Measurements from ENCODE around the gene DUOX2. TPM values are rescaled to one million over a fixed set of nuclear protein-coding genes. Genes with fewer than 3 reads are reported as not detected.

The DUOX2 gene
- total RNA-seq (0.05 TPM), polyA plus RNA-seq (0.37 TPM)
- long read RNA-seq, donor 1 = 0 reads
- long read RNA-seq, donor 2 = 0 reads
- long read RNA-seq, donor 3 = 0 reads
- long read RNA-seq, donor 4 = 0 reads
- long read RNA-seq, donor 5 = 0 reads
- long read RNA-seq, donor 6 = 0 reads
- long read RNA-seq, donor 7 = 0 reads
- long read RNA-seq, donor 8 = 0 reads
- long read RNA-seq, donor 9 = 0 reads
- long read RNA-seq, donor 10 = 0 reads

- 3% methylated on average over 42 of the region's 42 CpGs for WGBS
- DNase-seq (ENCODE audit: low read depth in 6 of 9, low spot score in 9 of 9) = no peak
- peaks cover 0 to 5% of the 10 kb centered on the region in 2 donors for H3K4me1 ChIP-seq (ENCODE audit: control insufficient read depth in 2 of 2, insufficient read depth in 2 of 2, low read length in 2 of 2)
- H3K27ac ChIP-seq (ENCODE audit: low read depth in 1 of 2, low read length in 1 of 2) = no peak within 1 kb of the TSS
- H3K36me3 ChIP-seq (ENCODE audit: control insufficient read depth in 2 of 2, insufficient read depth in 2 of 2, low read length in 1 of 2) = no peaks in the 10 kb centered on the region
- H3K27me3 ChIP-seq (ENCODE audit: control insufficient read depth in 2 of 2, insufficient read depth in 1 of 2, low read length in 1 of 2) = peaks cover 78 to 94% of the 10 kb centered on the region in 2 donors
- H3K4me3 ChIP-seq (ENCODE audit: low read length in 2 of 2) = no peak within 1 kb of the TSS
- peaks cover 0 to 5% of the 10 kb centered on the region in 2 donors for H3K9me3 ChIP-seq (ENCODE audit: control insufficient read depth in 2 of 2, insufficient read depth in 1 of 2, low read length in 1 of 2)
These were observed at the start of gene DUOX2, which contains the start of gene DUOXA2 for GRCh38 chr15:45114076-45114750. Gene DUOX2 (minus strand): TSS chr15:45114172. CDS start chr15:45113411, 761 bp downstream. Gene DUOXA2 (plus strand): TSS chr15:45114326. CDS start chr15:45114606, 280 bp downstream.

GRCh38 chr15:45163508-45163856 is 49.5 kb upstream of the DUOX2 start:
- WGBS = 91% methylated on average over 9 of the region's 9 CpGs
- DNase-seq (ENCODE audit: low read depth in 6 of 9, low spot score in 9 of 9) = no peak
- Histone ChIP-seq H3K27ac (ENCODE audit: low read depth in 1 of 2, low read length in 1 of 2) (no peak overlapping the region), H3K27me3 (ENCODE audit: control insufficient read depth in 2 of 2, insufficient read depth in 1 of 2, low read length in 1 of 2) (no peaks in the 10 kb centered on the region), H3K9me3 (ENCODE audit: control insufficient read depth in 2 of 2, insufficient read depth in 1 of 2, low read length in 1 of 2) (no peaks in the 10 kb centered on the region), H3K36me3 (ENCODE audit: control insufficient read depth in 2 of 2, insufficient read depth in 2 of 2, low read length in 1 of 2) (no peaks in the 10 kb centered on the region), H3K4me1 (ENCODE audit: control insufficient read depth in 2 of 2, insufficient read depth in 2 of 2, low read length in 2 of 2) (peaks cover 10 to 11% of the 10 kb centered on the region in 2 donors), H3K4me3 (ENCODE audit: low read length in 2 of 2) (no peak overlapping the region)

- Histone ChIP-seq H3K36me3 (ENCODE audit: control insufficient read depth in 2 of 2, insufficient read depth in 2 of 2, low read length in 1 of 2) (no peaks in the 10 kb centered on the region), H3K9me3 (ENCODE audit: control insufficient read depth in 2 of 2, insufficient read depth in 1 of 2, low read length in 1 of 2) (no peaks in the 10 kb centered on the region), H3K27me3 (ENCODE audit: control insufficient read depth in 2 of 2, insufficient read depth in 1 of 2, low read length in 1 of 2) (no peaks in the 10 kb centered on the region), H3K27ac (ENCODE audit: low read depth in 1 of 2, low read length in 1 of 2) (no peak overlapping the region), H3K4me3 (ENCODE audit: low read length in 2 of 2) (no peak overlapping the region), H3K4me1 (ENCODE audit: control insufficient read depth in 2 of 2, insufficient read depth in 2 of 2, low read length in 2 of 2) (peaks cover 10 to 11% of the 10 kb centered on the region in 2 donors)
- 19% methylated on average over 7 of the region's 7 CpGs for WGBS
- peak in 6 of 9 donors; percentile 30 to 73 (median 50) for DNase-seq (ENCODE audit: low read depth in 6 of 9, low spot score in 9 of 9)
These were observed 49.0 kb upstream of the DUOX2 start for GRCh38 chr15:45162771-45163507.

GRCh38 chr15:45161666-45162065 is 47.7 kb upstream of the DUOX2 start:
- 96% methylated on average over 14 of the region's 14 CpGs for WGBS
- H3K4me1 ChIP-seq (ENCODE audit: control insufficient read depth in 2 of 2, insufficient read depth in 2 of 2, low read length in 2 of 2) = peaks cover 7 to 10% of the 10 kb centered on the region in 2 donors

GRCh38 chr15:45157974-45158373 is 44.0 kb upstream of the DUOX2 start:
- H3K9me3 ChIP-seq (ENCODE audit: control insufficient read depth in 2 of 2, insufficient read depth in 1 of 2, low read length in 1 of 2) = no peaks in the 10 kb centered on the region
- no peaks in the 10 kb centered on the region for H3K4me1 ChIP-seq (ENCODE audit: control insufficient read depth in 2 of 2, insufficient read depth in 2 of 2, low read length in 2 of 2)
- no peaks in the 10 kb centered on the region for H3K36me3 ChIP-seq (ENCODE audit: control insufficient read depth in 2 of 2, insufficient read depth in 2 of 2, low read length in 1 of 2)
- 71% methylated on average over 1 of the region's 1 CpG for WGBS
- no peak overlapping the region for H3K4me3 ChIP-seq (ENCODE audit: low read length in 2 of 2)
- H3K27ac ChIP-seq (ENCODE audit: low read depth in 1 of 2, low read length in 1 of 2) = no peak overlapping the region
- DNase-seq (ENCODE audit: low read depth in 6 of 9, low spot score in 9 of 9) = no peak
- H3K27me3 ChIP-seq (ENCODE audit: control insufficient read depth in 2 of 2, insufficient read depth in 1 of 2, low read length in 1 of 2) = no peaks in the 10 kb centered on the region

More at GRCh38 chr15:45161666-45162065, 47.7 kb upstream of the DUOX2 start:
- Histone ChIP-seq H3K27ac (ENCODE audit: low read depth in 1 of 2, low read length in 1 of 2) (no peak overlapping the region), H3K4me3 (ENCODE audit: low read length in 2 of 2) (no peak overlapping the region), H3K36me3 (ENCODE audit: control insufficient read depth in 2 of 2, insufficient read depth in 2 of 2, low read length in 1 of 2) (no peaks in the 10 kb centered on the region), H3K9me3 (ENCODE audit: control insufficient read depth in 2 of 2, insufficient read depth in 1 of 2, low read length in 1 of 2) (no peaks in the 10 kb centered on the region), H3K27me3 (ENCODE audit: control insufficient read depth in 2 of 2, insufficient read depth in 1 of 2, low read length in 1 of 2) (no peaks in the 10 kb centered on the region)
- DNase-seq (ENCODE audit: low read depth in 6 of 9, low spot score in 9 of 9) = no peak

- Histone ChIP-seq H3K36me3 (ENCODE audit: control insufficient read depth in 2 of 2, insufficient read depth in 2 of 2, low read length in 1 of 2) (peaks cover 0 to 7% of the 10 kb centered on the region in 2 donors), H3K4me1 (ENCODE audit: control insufficient read depth in 2 of 2, insufficient read depth in 2 of 2, low read length in 2 of 2) (no peaks in the 10 kb centered on the region)
- WGBS = 94% methylated on average over 7 of the region's 7 CpGs
These were observed 42.9 kb upstream of the DUOX2 start for GRCh38 chr15:45156744-45157455.

GRCh38 chr15:45155739-45156138 is 41.8 kb upstream of the DUOX2 start:
- Histone ChIP-seq H3K36me3 (ENCODE audit: control insufficient read depth in 2 of 2, insufficient read depth in 2 of 2, low read length in 1 of 2) (peaks cover 0 to 12% of the 10 kb centered on the region in 2 donors), H3K4me1 (ENCODE audit: control insufficient read depth in 2 of 2, insufficient read depth in 2 of 2, low read length in 2 of 2) (no peaks in the 10 kb centered on the region), H3K27ac (ENCODE audit: low read depth in 1 of 2, low read length in 1 of 2) (no peak overlapping the region), H3K4me3 (ENCODE audit: low read length in 2 of 2) (no peak overlapping the region), H3K9me3 (ENCODE audit: control insufficient read depth in 2 of 2, insufficient read depth in 1 of 2, low read length in 1 of 2) (no peaks in the 10 kb centered on the region), H3K27me3 (ENCODE audit: control insufficient read depth in 2 of 2, insufficient read depth in 1 of 2, low read length in 1 of 2) (no peaks in the 10 kb centered on the region)
- no peak for DNase-seq (ENCODE audit: low read depth in 6 of 9, low spot score in 9 of 9)
- WGBS = 96% methylated on average over 8 of the region's 8 CpGs

More at GRCh38 chr15:45156744-45157455, 42.9 kb upstream of the DUOX2 start:
- H3K4me3 ChIP-seq (ENCODE audit: low read length in 2 of 2) = no peak overlapping the region
- H3K27me3 ChIP-seq (ENCODE audit: control insufficient read depth in 2 of 2, insufficient read depth in 1 of 2, low read length in 1 of 2) = no peaks in the 10 kb centered on the region
- DNase-seq (ENCODE audit: low read depth in 6 of 9, low spot score in 9 of 9) = no peak
- no peaks in the 10 kb centered on the region for H3K9me3 ChIP-seq (ENCODE audit: control insufficient read depth in 2 of 2, insufficient read depth in 1 of 2, low read length in 1 of 2)
- peak overlapping the region in 1 of 2 donors; percentile 36 for H3K27ac ChIP-seq (ENCODE audit: low read depth in 1 of 2, low read length in 1 of 2)

GRCh38 chr15:45151998-45152828 is 38.2 kb upstream of the DUOX2 start:
- Histone ChIP-seq H3K36me3 (ENCODE audit: control insufficient read depth in 2 of 2, insufficient read depth in 2 of 2, low read length in 1 of 2) (peaks cover 0 to 12% of the 10 kb centered on the region in 2 donors), H3K4me3 (ENCODE audit: low read length in 2 of 2) (no peak overlapping the region), H3K9me3 (ENCODE audit: control insufficient read depth in 2 of 2, insufficient read depth in 1 of 2, low read length in 1 of 2) (no peaks in the 10 kb centered on the region), H3K27ac (ENCODE audit: low read depth in 1 of 2, low read length in 1 of 2) (no peak overlapping the region), H3K4me1 (ENCODE audit: control insufficient read depth in 2 of 2, insufficient read depth in 2 of 2, low read length in 2 of 2) (no peaks in the 10 kb centered on the region), H3K27me3 (ENCODE audit: control insufficient read depth in 2 of 2, insufficient read depth in 1 of 2, low read length in 1 of 2) (no peaks in the 10 kb centered on the region)
- whole genome bisulfite sequencing = 98% methylated on average over 36 of the region's 36 CpGs
- DNase-seq (ENCODE audit: low read depth in 6 of 9, low spot score in 9 of 9) = no peak
